D721Med (cell line): ENCODE results near the gene IGFL3.
"Not testable (repeated sequence)": the region's sequence is repeated elsewhere in the genome, so short reads cannot be mapped to it uniquely, and the experiment has no call there.

ENCODE experiments used
- DNase-seq: peaks from one replicate; pipeline ENCODE4 v3.0.0; 2011; ENCODE audit warnings: low spot score; ENCODE audit not compliant: insufficient read length
- FAIRE-seq: peaks from 2 replicates; lab custom pipeline; 2011; peaks lifted over from hg19 to GRCh38; lab: Jason Lieb, UNC
- CTCF ChIP-seq: IDR thresholded peaks from 2 replicates; pipeline ENCODE4 v1.5.1; 2012; ENCODE audit warnings: mild to moderate bottlenecking, control low read depth; ENCODE audit not compliant: insufficient read depth; ENCODE audit errors: missing control alignments

The IGFL3 gene

GRCh38 chr19:46085888-46086287 lies 38.6 kb downstream of the IGFL3 start:
- no peak for DNase-seq
- FAIRE-seq = no peak
- no peak for TF ChIP-seq CTCF

- DNase-seq (no peak), FAIRE-seq (no peak)
- TF ChIP-seq CTCF = no peak
Observed at GRCh38 chr19:46082728-46083050, 41.8 kb downstream of the IGFL3 start.

- no peak for DNase-seq
- peak; percentile 85 for FAIRE-seq
- peak; percentile 56 for TF ChIP-seq CTCF
Observed at GRCh38 chr19:46081928-46082727, 42.4 kb downstream of the IGFL3 start.

- FAIRE-seq (no peak), DNase-seq (no peak)
- no peak for TF ChIP-seq CTCF
Observed at GRCh38 chr19:46080561-46080960, 43.9 kb downstream of the IGFL3 start.

GRCh38 chr19:46079576-46079975 lies 44.9 kb downstream of the IGFL3 start:
- no peak for TF ChIP-seq CTCF
- no peak for DNase-seq
- no peak for FAIRE-seq

- not testable (repeated sequence) for DNase-seq, FAIRE-seq
- peak; percentile 35 for TF ChIP-seq CTCF
Observed at GRCh38 chr19:46078573-46079332, 45.7 kb downstream of the IGFL3 start.

GRCh38 chr19:46077815-46078167 lies 46.7 kb downstream of the IGFL3 start:
- DNase-seq (no peak), FAIRE-seq (no peak)
- TF ChIP-seq CTCF = no peak
